Measurements from ENCODE around the gene ADGRB2.
"Not testable (repeated sequence)": the region's sequence is repeated elsewhere in the genome, so short reads cannot be mapped to it uniquely, and the experiment has no call there.

Gene ADGRB2

DNA sequence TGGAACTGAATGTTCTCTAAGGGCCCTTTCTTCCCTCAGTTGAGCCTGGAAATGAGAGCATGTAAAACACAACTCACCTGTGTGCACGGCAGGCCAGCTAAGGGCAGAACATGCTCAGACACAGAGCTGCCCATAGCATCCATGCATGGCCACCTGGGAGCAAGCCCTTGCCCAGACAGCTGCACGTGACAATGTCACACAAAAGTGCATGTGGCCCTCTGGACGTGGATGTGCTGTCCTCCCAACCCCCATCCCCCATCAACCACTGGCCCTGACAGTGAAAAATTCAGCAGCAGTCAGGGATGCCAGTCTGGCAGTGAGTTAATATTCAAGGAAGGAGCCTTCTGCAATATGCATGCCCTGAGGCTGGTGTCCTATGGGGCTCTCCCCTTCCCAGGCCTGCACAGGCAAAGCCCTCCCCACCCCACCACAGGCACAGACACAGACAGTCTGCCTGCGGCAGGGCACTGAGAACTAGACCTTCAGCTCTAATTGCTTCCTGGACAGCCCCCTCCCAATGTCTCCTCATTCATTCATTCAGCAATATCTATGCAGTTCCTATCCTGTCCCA is 45.7 kb downstream of the ADGRB2 start:
- DNase-seq = no peak

DNA sequence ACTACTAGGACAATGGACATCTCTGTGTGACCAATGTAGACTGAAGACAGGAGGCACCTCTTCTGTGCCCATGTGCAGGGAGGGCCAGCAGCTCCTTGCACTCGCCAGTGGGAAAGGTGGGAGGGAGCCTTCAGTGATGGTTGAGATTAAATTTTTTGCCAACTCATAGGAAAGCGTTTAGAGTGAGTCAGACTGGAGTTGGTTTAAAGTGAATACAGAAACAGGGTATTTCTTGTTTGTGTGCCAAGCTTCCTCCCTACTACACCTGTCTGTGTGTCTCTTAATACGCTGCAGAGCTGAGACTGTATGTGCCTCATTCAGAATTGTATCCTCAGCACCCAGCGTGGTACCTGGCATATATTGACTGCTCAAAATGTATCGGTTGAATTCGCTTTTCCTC is 46.8 kb downstream of the ADGRB2 start:
- no peak for DNase-seq

- no peak for DNase-seq
Measured at GRCh38 chr1:31715873-31716220, 48.3 kb downstream of the ADGRB2 start.

GRCh38 chr1:31715087-31715872 is 48.9 kb downstream of the ADGRB2 start:
- peak; percentile 19 to 25 for DNase-seq

GRCh38 chr1:31714442-31715086 is 49.6 kb downstream of the ADGRB2 start:
- DNase-seq = peak; percentile 22 to 38

DNA sequence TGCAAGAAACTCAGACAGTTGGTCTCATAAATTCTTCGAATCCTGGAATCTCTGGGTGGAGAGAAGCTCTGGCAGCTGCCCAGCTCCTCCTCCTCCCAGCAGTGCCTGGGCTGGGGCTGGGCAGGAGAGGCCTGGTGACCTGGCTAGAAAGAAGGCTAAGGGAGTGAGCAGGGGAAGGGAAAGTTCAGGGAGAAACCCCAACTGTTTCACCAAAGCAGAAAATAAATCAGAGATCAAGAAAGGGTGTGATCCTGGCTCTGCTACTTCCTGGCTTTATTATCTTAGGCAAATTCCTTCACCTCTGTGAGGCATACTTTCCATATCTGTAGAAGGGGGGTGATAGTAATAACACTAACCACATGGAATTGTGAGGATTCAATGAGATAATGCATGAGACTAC is 51.5 kb downstream of the ADGRB2 start:
- no peak for DNase-seq

DNA sequence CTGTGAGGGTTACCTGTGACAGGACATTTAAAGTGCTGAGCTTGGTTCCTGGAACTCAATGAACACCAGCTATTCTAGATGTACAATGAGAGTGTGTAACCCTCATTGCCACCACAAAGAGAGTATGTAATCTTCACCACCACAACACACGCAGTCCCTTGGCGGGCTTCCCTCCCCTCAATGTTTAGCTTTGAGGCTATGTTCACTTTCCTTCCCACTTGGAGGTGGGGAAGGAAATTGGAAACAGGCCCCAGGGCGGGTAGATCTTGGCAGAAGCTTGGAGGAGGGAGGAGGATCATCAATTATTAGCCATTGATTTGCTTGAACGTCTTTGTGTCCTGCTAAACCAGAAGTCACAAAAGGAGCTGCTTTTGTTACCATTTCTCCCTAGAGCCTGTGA is 52.1 kb downstream of the ADGRB2 start:
- no peak for DNase-seq

DNA sequence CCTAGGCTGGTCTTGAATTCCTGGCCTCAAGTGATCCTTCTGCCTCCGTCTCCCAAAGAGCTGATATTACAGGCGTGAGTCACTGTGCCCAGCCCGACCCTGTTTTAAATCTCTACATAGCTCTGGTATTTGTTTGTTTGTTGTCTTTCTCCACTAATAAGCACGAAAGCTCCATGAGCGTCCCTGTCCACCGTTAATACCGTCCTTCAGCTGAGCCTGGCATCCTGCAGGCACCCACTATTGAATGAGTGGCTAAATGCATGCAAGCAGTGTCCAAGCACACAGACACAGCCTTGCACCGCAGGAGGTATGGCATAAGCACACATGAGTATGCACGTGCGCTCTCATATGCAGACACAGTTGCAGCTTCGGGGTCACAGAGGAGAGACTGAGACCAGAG is 55.8 kb downstream of the ADGRB2 start:
- DNase-seq = no peak

- no peak for DNase-seq
Measured at GRCh38 chr1:31707711-31708110, 56.4 kb downstream of the ADGRB2 start.

DNA sequence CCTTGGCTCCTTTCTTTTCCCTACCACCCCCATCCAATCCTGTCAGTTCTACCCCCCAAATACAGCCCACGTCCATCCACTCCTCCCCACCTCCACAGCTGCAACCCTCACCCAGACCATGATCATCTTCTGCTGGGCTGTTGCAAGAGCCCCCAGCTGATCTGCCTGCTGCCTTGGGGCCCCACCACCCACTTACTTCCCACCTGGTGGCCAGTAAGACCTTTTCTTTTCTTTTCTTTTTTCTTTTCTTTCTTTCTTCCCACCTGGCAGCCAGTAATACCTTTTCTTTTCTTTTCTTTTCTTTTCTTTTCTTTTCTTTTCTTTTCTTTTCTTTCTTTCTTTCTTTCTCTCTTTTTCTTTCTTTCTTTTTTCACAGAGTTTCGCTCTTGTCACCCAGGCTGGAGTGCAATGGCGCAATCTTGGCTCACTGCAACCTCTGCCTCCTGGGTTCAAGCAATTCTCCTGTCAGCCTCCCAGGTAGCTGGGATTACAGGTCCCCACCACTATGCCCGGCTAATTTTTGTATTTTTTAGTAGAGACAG is 57.0 kb downstream of the ADGRB2 start:
- not testable (repeated sequence) for DNase-seq

DNA sequence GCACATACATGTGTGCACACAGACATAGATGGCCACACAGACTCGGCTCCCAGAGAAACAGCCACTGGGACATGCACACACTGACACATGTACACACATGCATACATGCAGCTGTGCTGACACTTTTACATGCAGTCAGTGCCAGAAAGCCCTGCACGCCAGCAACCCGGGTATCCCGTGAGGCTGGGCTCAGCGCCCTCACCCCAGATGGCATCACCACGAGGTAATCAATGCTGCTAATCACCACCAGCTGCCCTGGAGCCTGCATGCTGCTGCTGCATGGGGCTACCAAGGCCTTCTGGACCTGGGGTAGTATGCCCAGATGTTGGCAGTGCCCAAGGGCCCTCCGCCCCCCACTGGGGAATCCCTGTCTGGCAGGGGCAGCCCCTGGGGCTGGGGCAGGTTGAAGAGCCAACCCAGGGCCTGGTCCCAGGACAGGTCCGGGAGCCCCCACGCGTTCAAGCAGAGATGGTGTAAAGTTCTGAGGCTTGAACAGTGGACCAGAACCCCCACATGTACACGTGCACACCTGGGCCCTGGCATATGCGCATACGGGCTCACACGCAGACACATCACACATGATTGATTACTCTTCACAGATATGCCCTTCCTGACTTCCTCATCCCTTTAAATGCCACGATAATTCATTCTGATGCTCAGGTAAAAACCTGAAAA is 57.6 kb downstream of the ADGRB2 start:
- no peak for DNase-seq

DNA sequence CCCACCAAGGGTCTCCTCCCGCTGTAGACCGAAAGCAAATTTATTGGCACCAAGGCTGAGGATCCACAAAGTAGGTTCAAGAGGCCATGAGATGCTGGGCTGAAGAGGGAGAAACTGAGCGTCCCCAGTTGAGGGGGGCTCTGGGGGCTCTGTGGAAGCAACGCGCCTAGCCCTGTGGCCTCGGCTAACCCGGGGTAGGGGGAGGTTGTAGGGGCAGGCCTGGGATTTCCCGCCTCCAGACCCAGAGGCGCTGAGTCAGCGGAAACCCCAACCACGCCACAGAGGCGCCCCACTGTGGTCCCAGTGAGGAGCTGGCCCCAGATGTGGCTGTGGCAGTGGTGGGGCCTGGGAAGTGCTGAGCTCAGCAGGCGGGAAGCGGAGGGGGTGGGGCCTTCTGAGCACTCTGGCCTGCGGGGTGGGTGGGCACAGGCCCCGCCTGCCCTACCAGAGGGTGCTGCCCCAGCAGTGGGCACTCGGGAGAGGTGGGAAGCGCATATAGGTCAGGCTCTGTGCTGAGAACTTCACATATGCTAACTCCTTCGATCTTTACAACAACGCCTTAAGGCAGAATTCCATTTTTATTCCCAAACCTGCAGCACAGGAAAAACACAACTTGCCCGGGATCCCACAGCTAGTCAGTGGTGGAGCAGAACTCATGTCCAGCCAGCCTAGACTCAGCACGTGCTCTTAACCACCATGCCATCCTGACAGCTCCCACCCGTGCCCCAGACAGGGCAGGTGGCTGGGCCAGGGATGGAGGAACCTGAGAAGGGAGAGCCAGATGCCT is 58.9 kb downstream of the ADGRB2 start:
- DNase-seq = peak; percentile 45 to 69

- DNase-seq = no peak
Measured at GRCh38 chr1:31704271-31705079, 59.7 kb downstream of the ADGRB2 start.

DNA sequence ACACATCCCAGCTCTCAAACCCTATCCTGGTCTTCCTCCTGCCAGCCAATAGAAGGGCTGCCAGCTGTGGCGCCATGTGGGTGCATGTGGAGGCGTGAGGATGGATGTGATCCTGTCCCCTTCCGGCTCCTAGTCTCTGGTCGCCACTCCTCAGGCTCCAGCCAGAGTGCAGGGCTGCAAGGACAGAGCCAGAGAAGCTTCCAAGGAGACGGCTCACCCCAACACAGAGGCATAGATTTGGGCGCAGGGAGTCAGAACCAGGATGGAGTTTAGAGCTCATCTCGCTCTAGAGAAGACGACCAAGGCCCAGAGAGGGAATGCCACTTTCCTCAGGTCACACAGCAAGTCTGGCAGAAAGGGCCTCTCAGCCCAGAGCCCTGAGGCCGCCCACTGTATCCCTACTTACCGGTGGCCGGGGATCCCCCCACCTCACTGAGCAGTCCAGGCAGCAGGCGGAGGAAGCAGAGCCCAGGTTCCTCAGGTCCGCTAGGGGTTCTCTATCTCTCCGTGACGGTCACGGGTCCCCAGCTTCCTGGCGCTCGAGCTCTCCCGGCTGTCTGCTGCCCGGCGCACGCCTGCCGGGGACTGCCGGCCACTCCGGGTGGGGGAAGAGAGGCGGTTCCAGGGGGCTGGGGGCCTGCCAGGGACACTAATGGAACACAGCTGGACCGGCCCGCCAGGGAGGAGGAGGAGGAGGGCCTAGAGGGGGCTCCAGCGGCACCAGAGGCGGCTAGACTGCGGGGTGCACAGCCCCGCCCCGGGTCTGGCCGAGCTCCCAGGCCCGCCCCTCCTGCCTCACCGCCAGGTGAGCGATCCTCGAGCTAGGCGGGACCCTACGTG is 60.5 kb downstream of the ADGRB2 start, which contains the start of gene COL16A1:
TSS of gene COL16A1 (minus strand) at position 587 of the 840 bp plus-strand sequence. CDS start 1,824 bp downstream, outside the sequence.
- DNase-seq = no peak

DNA sequence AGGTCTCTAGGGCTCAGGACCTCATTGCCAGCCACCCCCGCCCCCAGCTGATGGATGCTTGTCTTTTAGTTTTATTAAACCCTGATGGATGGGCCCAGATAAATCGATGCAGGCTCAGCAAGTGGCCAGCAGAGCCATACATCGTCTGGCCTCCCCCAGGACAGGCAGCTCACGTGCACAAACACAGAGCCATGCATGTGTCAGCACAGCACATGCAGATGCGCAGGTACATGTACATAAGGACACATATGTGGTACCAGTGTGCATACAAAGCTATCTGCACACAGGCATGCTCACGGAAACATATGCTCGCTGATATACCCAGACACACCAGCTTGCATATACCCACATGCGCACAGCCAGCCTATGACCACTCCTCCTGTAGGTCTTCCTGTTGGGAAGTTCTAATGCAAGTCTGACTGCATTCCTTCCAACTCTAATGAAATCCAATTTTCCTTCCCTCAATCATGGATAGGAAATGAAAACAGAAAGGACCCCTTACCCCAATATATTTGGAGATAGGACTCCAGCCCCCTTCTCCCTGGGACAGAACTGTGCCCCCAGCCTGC is 61.2 kb downstream of the ADGRB2 start:
- no peak for DNase-seq

GRCh38 chr1:31701091-31701736 is 62.9 kb downstream of the ADGRB2 start:
- DNase-seq = peak in 1 of 2 donors; percentile 12

GRCh38 chr1:31700468-31701090 is 63.6 kb downstream of the ADGRB2 start:
- no peak for DNase-seq

DNA sequence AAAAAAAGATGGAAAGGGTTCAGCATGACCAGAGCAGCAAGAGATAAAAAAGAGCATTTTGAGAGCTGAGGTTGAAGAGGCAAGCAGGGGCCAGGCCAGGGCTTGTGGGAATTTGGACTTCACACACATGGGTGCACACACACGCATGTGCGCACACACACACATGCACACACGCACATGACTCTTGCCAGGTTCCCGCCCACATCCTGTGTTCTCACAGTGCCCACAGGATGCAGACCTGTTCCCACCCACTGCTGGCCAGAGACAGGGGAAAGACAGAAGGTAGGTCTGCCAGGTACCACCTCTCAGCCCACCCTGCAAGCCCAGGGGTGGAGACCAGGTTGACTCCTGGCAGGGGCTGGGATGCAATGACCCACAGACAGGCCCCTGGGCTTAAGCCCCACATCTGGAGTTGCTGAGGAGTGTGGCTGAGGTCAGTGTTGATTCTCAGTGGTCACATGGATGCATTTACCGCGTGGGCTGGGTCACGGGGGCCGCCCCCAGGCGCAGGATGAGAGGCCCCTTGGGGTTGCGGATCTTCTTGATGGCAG is 64.7 kb downstream of the ADGRB2 start:
- DNase-seq = peak; percentile 10 to 47
